HepG2 (cell line): ENCODE data around the gene TLR3. TPM values are rescaled to one million over a fixed set of nuclear protein-coding genes. Genes with fewer than 3 reads are reported as not detected.

ENCODE experiments used
- ATAC-seq: fragments of 200-7000 bp; cut with Tn5 transposase; 3 replicates; pipeline ENCODE4 v1.9.1; 2020; ENCODE audit warnings: mild to moderate bottlenecking, moderate library complexity
- BruUV-seq: library from RNA; stranded (reverse); fragments of 400-500 nt; replicated peaks from 2 replicates; lab custom pipeline; 2021; lab: Mats Ljungman, UMichigan
- CTCF ChIA-PET: fragments of 300-600 bp; formaldehyde crosslinking; extraction: SDS; loops from one replicate; lab custom pipeline; 2021; ENCODE audit warnings: low total read pairs, inconsistent platforms, low intra/inter-chr PET ratio; lab: Yijun Ruan, JAX
- POLR2A ChIA-PET: fragments of 350-600 bp; sonication (Branson Sonifier 250); formaldehyde crosslinking; loops from one replicate; lab custom pipeline; 2020; ENCODE audit warnings: antibody characterized with exemption, inconsistent platforms; lab: Yijun Ruan, JAX
- DNase-seq: peaks from one replicate; pipeline ENCODE4 v3.0.0-alpha.2; 2015; ENCODE audit warnings: low spot score
- FAIRE-seq: peaks from 3 replicates; lab custom pipeline; 2011; peaks lifted over from hg19 to GRCh38; lab: Jason Lieb, UNC
- H2AFZ ChIP-seq: one replicate; pipeline ENCODE4 v1.6.1; 2011; ENCODE audit warnings: low read length, inconsistent platforms
- H3K27ac ChIP-seq: fragments of 300-600 bp; 3 replicates; pipeline ENCODE4 v1.8.0; 2011; ENCODE audit warnings: mixed run types, mild to moderate bottlenecking, mixed read lengths, low read length, inconsistent platforms; ENCODE audit not compliant: insufficient read depth; ENCODE audit errors: extremely low read length
- H3K27me3 ChIP-seq, 2 experiments: fragments of 200-600 bp in 1 of 2; 2 replicates in 1 of 2; 3 replicates in 1 of 2; pipeline versions ENCODE4 v1.6.0 to v1.8.0; 2011; ENCODE audit warnings: low read length in 2 of 2, mild to moderate bottlenecking in 2 of 2, moderate library complexity in 2 of 2, inconsistent platforms in 1 of 2; ENCODE audit not compliant: insufficient read depth in 2 of 2, control insufficient read depth in 1 of 2
- H3K36me3 ChIP-seq, 2 experiments: fragments of 200-600 bp in 1 of 2; replicated peaks in 1 of 2; 2 replicates in 1 of 2; 3 replicates in 1 of 2; pipeline versions ENCODE4 v1.5.1 to v1.8.0; 2011; ENCODE audit warnings: low read length in 2 of 2, inconsistent platforms in 1 of 2; ENCODE audit not compliant: insufficient read depth in 2 of 2, control insufficient read depth in 1 of 2
- H3K4me1 ChIP-seq: 2 replicates; pipeline ENCODE4 v1.5.1; 2012; ENCODE audit warnings: low read length, inconsistent platforms; ENCODE audit not compliant: insufficient read depth
- H3K4me2 ChIP-seq: 2 replicates; pipeline ENCODE4 v1.6.0; 2011; ENCODE audit warnings: low read depth, low read length, inconsistent platforms
- H3K4me3 ChIP-seq, 3 experiments: fragments of 200-600 bp in 1 of 3; sonication (generic), shearing (Covaris generic) in 1 of 3; replicated peaks in 1 of 3; 2 replicates each; pipeline ENCODE4 v1.5.1; 2011 to 2016; ENCODE audit warnings: low read length in 3 of 3, inconsistent platforms in 2 of 3, low read depth in 2 of 3, mild to moderate bottlenecking in 2 of 3, control low read depth in 1 of 3, mixed read lengths in 1 of 3; ENCODE audit not compliant: insufficient read depth in 1 of 3
- H3K79me2 ChIP-seq: one replicate; pipeline ENCODE4 v1.6.1; 2011; ENCODE audit warnings: low read length, inconsistent platforms; ENCODE audit not compliant: insufficient read depth
- H3K9ac ChIP-seq: 2 replicates; pipeline ENCODE4 v1.6.0; 2011; ENCODE audit warnings: mild to moderate bottlenecking, low read depth, low read length, inconsistent platforms; ENCODE audit not compliant: insufficient read depth
- H3K9me3 ChIP-seq: 2 replicates; pipeline ENCODE4 v1.5.1; 2012; ENCODE audit warnings: mild to moderate bottlenecking, low read length
- H4K20me1 ChIP-seq: 2 replicates; pipeline ENCODE4 v1.6.0; 2011; ENCODE audit warnings: inconsistent platforms, mild to moderate bottlenecking, low read length, moderate library complexity; ENCODE audit not compliant: insufficient read depth
- CHD4 ChIP-seq: fragments of 200-600 bp; sonication (generic); IDR thresholded peaks from 2 replicates; pipeline ENCODE4 v1.7.0; 2017; ENCODE audit warnings: mild to moderate bottlenecking, low read length, borderline replicate concordance
- MAFF ChIP-seq: IDR thresholded peaks from 2 replicates; pipeline ENCODE4 v1.6.1; 2011; ENCODE audit warnings: low read depth, low read length, improper control_type of control experiment
- MAFK ChIP-seq, 2 experiments: IDR thresholded peaks in 1 of 2; conservative IDR thresholded peaks in 1 of 2; 2 replicates each; pipeline ENCODE4 v1.6.1; 2011; ENCODE audit warnings: improper control_type of control experiment in 2 of 2, low read length in 2 of 2
- RFX1 ChIP-seq: fragments of 450-650 bp; IDR thresholded peaks from 2 replicates; pipeline ENCODE4 v1.6.1; 2017
- SRF ChIP-seq: IDR thresholded peaks from 2 replicates; pipeline ENCODE4 v1.6.1; 2011; ENCODE audit warnings: mild to moderate bottlenecking, low read depth, low read length, moderate library complexity
- ZBTB7B ChIP-seq: sonication (generic); formaldehyde crosslinking; IDR thresholded peaks from 2 replicates; pipeline ENCODE4 v1.4.0; 2020; ENCODE audit warnings: missing genetic modification reagents
- ZNF343 ChIP-seq: sonication (generic); formaldehyde crosslinking; IDR thresholded peaks from 2 replicates; pipeline ENCODE4 v1.4.0; 2020; ENCODE audit warnings: mild to moderate bottlenecking, missing genetic modification reagents
- WGBS: methylation state at CpG from one replicate; pipeline ENCODE4 v1.1.6; 2017; ENCODE audit warnings: low lambda C conversion rate; 5-methylcytosine and 5-hydroxymethylcytosine counted together
- in situ Hi-C: cut with HindIII; loops from 2 replicates; pipeline ENCODE4 v1.10.0; 2017; ENCODE audit warnings: low pct_unique_long_range_greater_than_20kb; ENCODE audit not compliant: extremely low pct_ligation_motif_present
- intact Hi-C: fragments of 100-400 bp; cut with micrococcal nuclease; formaldehyde crosslinking; loops from one replicate; pipeline ENCODE4 v1.10.0; 2022; ENCODE audit not compliant: unreplicated experiment
- polyA plus RNA-seq, 8 experiments: library from polyadenylated mRNA; depleted of rRNA in 3 of 8; stranded (reverse) in 7 of 8; unstranded in 1 of 8; fragments of >200 nt; fragmentation: Illumina TruSeq in 4 of 8; extraction: Trizol in 4 of 8; gene quantifications; 2 replicates each; pipeline versions ENCODE4 v1.2.1 to v1.2.3, GENCODE V29; 2011 to 2016; ENCODE audit warnings: low read depth in 4 of 8, missing spikeins in 1 of 8, mixed read lengths in 1 of 8; ENCODE audit not compliant: insufficient read depth in 1 of 8
- total RNA-seq, 5 experiments: library from RNA; depleted of rRNA; stranded (reverse); fragments of >200 nt; fragmentation: Illumina TruSeq; extraction: Trizol; gene quantifications; 2 replicates each; pipeline ENCODE4 v1.2.3, GENCODE V29; 2016; ENCODE audit warnings: low read depth in 1 of 5
- TF ChIP-seq, protein P1 (sequence below): sonication (generic); formaldehyde crosslinking; IDR thresholded peaks from 2 replicates; pipeline ENCODE4 v1.5.0; 2020; ENCODE audit warnings: mild to moderate bottlenecking, missing genetic modification reagents, borderline replicate concordance

The TLR3 gene
- total and polyA plus RNA-seq, 2 of the 13 experiments (the other 11 are each of a cell fraction or from before 2014, with no cell fraction given): 0.11 to 0.38 TPM

DNA sequence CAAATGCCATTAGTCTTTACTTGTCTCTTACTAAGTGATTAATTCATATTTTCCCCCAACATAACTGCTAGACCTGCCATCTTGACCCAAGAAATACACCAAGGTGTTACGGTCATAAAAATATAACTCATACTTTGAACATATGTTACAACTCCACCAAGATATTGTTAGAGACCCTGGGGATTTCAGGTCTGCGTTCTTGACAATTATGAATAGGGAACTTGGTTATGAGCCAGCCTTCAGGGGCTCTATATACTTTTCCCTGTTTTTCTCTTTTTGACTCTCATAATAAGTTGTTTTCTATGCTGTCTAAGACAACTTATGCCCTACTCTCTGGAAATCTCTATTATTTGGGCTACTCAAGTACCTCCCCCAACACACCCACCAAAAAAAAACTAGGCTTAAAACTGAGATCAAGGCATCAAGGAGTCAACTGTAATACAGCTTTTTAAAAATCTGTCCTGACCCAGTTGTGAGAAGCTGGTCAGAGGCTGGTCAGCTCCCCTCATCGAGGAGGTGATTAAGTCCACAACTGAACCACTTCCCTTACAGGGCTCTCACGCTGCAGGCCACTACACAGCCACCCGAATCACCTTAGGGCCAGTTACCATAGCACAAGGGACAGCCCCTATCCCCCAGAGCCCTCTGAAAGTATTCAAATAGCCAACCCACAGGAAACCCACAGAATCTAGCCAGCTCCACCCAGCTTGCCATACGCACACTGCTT is 10.5 kb upstream of the TLR3 start (continued):
- TF ChIP-seq, protein P1, sequence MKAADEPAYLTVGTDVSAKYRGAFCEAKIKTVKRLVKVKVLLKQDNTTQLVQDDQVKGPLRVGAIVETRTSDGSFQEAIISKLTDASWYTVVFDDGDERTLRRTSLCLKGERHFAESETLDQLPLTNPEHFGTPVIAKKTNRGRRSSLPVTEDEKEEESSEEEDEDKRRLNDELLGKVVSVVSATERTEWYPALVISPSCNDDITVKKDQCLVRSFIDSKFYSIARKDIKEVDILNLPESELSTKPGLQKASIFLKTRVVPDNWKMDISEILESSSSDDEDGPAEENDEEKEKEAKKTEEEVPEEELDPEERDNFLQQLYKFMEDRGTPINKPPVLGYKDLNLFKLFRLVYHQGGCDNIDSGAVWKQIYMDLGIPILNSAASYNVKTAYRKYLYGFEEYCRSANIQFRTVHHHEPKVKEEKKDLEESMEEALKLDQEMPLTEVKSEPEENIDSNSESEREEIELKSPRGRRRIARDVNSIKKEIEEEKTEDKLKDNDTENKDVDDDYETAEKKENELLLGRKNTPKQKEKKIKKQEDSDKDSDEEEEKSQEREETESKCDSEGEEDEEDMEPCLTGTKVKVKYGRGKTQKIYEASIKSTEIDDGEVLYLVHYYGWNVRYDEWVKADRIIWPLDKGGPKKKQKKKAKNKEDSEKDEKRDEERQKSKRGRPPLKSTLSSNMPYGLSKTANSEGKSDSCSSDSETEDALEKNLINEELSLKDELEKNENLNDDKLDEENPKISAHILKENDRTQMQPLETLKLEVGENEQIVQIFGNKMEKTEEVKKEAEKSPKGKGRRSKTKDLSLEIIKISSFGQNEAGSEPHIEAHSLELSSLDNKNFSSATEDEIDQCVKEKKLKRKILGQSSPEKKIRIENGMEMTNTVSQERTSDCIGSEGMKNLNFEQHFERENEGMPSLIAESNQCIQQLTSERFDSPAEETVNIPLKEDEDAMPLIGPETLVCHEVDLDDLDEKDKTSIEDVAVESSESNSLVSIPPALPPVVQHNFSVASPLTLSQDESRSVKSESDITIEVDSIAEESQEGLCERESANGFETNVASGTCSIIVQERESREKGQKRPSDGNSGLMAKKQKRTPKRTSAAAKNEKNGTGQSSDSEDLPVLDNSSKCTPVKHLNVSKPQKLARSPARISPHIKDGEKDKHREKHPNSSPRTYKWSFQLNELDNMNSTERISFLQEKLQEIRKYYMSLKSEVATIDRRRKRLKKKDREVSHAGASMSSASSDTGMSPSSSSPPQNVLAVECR: no peak
- TF ChIP-seq RFX1: no peak

DNA sequence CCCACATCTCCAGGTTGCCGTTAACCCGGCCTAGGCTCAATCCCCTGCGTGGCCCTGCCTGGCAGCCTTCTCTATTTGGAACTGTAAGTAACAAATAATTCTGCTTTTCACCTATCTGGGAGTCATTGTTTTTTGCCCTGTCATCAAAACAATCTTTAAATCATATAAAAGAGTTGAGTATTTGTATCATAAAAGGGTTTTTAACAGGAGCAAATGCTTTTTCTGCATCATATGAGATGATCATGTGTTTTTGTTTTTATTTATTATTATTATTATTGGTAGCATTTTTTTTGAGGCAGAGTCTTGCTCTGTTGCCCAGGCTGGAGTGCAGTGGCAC is 10.0 kb upstream of the TLR3 start:
- H3K4me1 ChIP-seq: no peaks in the 10 kb centered on the region
- CTCF ChIA-PET: no interaction called here
- no TSS peak for BruUV-seq
- no peaks in the 10 kb centered on the region for H3K79me2 ChIP-seq
- 46% methylated on average over 3 of the region's 3 CpGs for WGBS
- TF ChIP-seq MAFF (peak; percentile 77), SRF (no peak), ZNF343 (CRISPR knock-in tag) (no peak), CHD4 (no peak), MAFK (conservative IDR thresholded peaks at IDR 0.05 in 1 of 2, IDR thresholded peaks at IDR 0.05 in 1 of 2; ENCODE audit: low read length in 2 of 2) (peak; percentile 70 to 85; a peak in 3 of 4 replicates), ZBTB7B (no peak)
- TF ChIP-seq, all 625 proteins: peak for 2
- in situ Hi-C loops: no loop called here
- H2AFZ ChIP-seq: no peak overlapping the region
- no peak for DNase-seq
- H3K27me3 ChIP-seq: no peaks in the 10 kb centered on the region; a peak in 2 of 5 replicates
- intact Hi-C loops: no loop called here
- H3K27ac ChIP-seq: no peak overlapping the region
- no peak overlapping the region for H3K9ac ChIP-seq
- H3K9me3 ChIP-seq: no peaks in the 10 kb centered on the region
- POLR2A ChIA-PET: no interaction called here
- ATAC-seq: no peak
- H3K4me3 ChIP-seq: no peak overlapping the region
- H3K36me3 ChIP-seq: no peaks in the 10 kb centered on the region
- no peak overlapping the region for H3K4me2 ChIP-seq
- no peaks in the 10 kb centered on the region for H4K20me1 ChIP-seq
- FAIRE-seq: no peak
